Bronchial epithelial cell (primary cell): ENCODE results near the gene GPATCH4. TPM values are rescaled to one million over a fixed set of nuclear protein-coding genes. Genes with fewer than 3 reads are reported as not detected.

Experiments
- DNase-seq: peaks from one replicate; pipeline ENCODE4 v3.0.0-alpha.2; 2010; ENCODE audit warnings: low read depth
- FAIRE-seq: peaks from 2 replicates; lab custom pipeline; 2011; peaks lifted over from hg19 to GRCh38; lab: Jason Lieb, UNC
- H3K27me3 ChIP-seq: 2 replicates; pipeline ENCODE4 v1.5.1; 2011; ENCODE audit warnings: low read length; ENCODE audit not compliant: control insufficient read depth, insufficient read depth
- H3K36me3 ChIP-seq: 2 replicates; pipeline ENCODE4 v1.5.1; 2011; ENCODE audit warnings: low read length; ENCODE audit not compliant: control insufficient read depth, insufficient read depth
- H3K4me3 ChIP-seq: 2 replicates; pipeline ENCODE4 v1.5.1; 2011; ENCODE audit warnings: mild to moderate bottlenecking, low read depth, low read length, control low read depth
- total RNA-seq: library from RNA; depleted of rRNA; stranded (reverse); fragments of >200 nt; gene quantifications from 2 replicates; pipeline ENCODE4 v1.2.1, GENCODE V29; 2014
- TF ChIP-seq, protein P1 (sequence below): IDR thresholded peaks from 2 replicates; pipeline ENCODE4 v1.5.1; 2011; ENCODE audit warnings: mild to moderate bottlenecking, moderate library complexity, low read length, control low read depth, inconsistent platforms; ENCODE audit not compliant: insufficient read depth, severe bottlenecking

Gene GPATCH4
- total RNA-seq, 1 donor from 2014 or later, result 29.2 TPM

DNA sequence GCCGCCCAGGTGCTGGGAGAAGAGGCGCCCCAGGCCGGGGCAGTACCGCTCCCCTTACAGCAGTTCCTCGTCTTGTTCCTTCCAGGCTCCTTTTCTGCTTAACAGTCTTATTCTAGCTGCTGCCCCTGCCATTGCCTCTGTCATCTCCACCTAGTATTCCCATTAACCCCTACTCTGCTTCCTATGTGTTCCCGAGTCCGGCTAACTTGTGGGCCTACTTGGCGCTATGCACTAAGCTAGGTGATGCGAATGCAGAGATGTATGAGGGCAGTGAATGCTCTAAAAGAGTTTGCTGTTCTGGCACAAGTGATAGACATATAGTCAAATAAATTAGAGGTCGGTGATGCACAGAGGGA, 28.6 kb downstream of the GPATCH4 start:
- Histone ChIP-seq H3K4me3 (no peak overlapping the region), H3K27me3 (no peaks in the 10 kb centered on the region), H3K36me3 (no peaks in the 10 kb centered on the region)
- TF ChIP-seq, protein P1, sequence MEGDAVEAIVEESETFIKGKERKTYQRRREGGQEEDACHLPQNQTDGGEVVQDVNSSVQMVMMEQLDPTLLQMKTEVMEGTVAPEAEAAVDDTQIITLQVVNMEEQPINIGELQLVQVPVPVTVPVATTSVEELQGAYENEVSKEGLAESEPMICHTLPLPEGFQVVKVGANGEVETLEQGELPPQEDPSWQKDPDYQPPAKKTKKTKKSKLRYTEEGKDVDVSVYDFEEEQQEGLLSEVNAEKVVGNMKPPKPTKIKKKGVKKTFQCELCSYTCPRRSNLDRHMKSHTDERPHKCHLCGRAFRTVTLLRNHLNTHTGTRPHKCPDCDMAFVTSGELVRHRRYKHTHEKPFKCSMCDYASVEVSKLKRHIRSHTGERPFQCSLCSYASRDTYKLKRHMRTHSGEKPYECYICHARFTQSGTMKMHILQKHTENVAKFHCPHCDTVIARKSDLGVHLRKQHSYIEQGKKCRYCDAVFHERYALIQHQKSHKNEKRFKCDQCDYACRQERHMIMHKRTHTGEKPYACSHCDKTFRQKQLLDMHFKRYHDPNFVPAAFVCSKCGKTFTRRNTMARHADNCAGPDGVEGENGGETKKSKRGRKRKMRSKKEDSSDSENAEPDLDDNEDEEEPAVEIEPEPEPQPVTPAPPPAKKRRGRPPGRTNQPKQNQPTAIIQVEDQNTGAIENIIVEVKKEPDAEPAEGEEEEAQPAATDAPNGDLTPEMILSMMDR, result no peak
- no peak for FAIRE-seq
- DNase-seq, result no peak

DNA sequence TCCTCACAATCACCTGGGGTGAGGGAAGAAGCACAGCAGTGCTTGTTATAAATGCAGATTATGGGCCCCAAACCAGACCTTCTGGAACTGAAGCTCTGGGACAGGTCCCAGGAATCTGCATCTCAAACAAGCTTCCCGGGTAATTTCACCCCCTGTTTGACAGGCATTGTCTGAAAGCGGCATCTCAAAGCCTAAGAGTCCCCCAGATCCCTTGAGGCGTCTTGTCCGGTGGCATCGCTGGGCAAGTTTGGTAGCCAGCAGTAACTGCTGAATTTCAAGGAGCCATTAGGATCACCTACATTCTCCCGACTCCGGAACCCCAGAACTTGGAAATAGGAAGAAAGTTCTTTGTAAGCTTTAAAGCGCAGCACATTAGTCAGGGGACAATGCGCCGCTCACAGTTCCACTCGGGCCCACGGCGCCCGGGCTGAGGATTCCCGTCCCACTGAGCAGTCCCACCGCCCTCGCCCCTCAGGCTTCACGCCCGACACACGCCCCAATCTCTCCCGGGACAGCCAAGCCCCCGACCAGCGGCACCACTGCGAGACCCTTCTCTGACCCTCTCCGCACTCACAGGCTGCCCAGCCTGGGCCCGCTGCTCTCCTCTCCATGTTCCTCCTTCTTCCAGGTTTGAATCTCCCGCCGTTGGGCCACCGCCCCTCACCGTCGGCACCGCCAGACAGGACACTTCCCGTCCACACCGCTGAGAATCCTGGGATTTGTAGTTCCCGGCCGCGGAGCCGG, 29.2 kb downstream of the GPATCH4 start, which contains the start of gene IQGAP3:
Gene IQGAP3, minus strand, starts transcription at position 647 of the 744 bp plus-strand sequence. Its CDS starts 36 bp downstream, at position 611.
- DNase-seq (peak; percentile 72), FAIRE-seq (no peak)
- H3K4me3 ChIP-seq, result peak within 1 kb of the TSS; percentile 54
- TF ChIP-seq, protein P1, result no peak
- no peaks in the 10 kb centered on the region for H3K27me3 ChIP-seq
- no peaks in the 10 kb centered on the region for H3K36me3 ChIP-seq

DNA sequence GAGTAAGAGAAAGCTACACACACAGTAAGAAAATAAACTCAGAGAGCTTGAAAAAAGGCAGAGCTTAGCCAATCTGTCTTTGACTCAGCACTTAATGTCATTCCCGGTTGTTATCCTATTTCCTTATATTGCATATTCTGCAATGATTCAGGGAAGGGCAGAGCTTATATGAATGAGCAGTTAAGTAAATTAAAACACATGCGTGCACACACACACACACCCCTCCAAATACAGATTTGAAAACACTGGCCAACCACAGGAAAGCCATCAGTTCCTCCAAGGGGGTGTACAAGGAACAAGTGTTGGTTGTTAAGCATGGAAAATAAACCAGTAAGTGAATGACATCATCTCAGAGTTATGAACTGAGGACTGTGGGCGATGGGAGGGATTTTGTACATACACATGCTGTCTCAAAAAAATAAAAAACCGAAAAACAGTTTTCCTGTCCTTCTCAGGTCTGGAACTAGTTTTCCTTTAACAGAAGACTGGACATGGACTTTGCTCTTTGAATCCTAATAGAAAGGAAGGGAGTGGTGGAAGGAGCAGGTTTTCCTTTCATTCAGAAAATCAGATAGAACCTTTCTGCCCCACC, 29.9 kb downstream of the GPATCH4 start:
- Histone ChIP-seq H3K4me3 (peak overlapping the region; percentile 54), H3K36me3 (no peaks in the 10 kb centered on the region), H3K27me3 (no peaks in the 10 kb centered on the region)
- TF ChIP-seq, protein P1, result no peak
- FAIRE-seq, result no peak
- DNase-seq, result peak; percentile 93

DNA sequence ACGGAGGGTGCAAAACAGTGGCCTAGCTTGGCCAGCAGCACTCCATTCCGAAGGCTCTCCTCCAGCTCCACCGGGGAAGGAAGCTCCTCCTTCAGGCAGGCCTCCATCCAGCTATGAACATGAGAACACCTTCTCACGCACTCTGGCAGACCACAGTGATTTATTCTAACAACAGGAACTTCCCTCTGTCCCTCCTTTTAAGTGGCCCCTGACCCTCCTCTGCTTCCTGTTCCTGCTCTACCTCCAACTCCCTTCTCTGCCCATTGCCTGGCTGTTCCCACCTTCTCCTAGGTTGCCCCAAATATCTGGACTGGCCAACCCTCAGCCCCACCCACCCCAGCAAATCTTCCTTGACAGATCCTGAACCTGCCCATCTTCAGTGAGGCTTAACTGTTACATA, 34.8 kb downstream of the GPATCH4 start:
- Histone ChIP-seq H3K4me3 (no peak overlapping the region), H3K27me3 (no peaks in the 10 kb centered on the region), H3K36me3 (peaks cover 2% of the 10 kb centered on the region)
- DNase-seq (no peak), FAIRE-seq (no peak)
- TF ChIP-seq, protein P1, result no peak

DNA sequence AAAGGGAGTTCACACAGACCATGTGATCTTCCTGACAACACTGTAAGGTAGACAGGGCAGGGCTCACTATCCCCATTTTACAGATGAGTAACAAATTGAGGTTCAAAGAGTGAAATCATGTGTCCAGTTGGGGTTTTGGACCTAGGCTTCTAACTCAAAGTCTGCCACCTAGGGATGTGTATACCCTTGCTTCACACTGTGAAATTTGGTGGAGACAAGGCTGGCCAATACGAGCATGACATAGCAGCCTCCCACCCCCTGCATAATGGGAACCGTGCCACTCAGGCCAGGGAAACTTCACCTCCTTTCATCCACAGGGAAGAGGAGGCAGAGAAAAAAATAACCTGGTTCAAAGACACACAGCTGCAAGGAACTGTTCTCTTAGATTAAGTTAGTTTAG, 35.8 kb downstream of the GPATCH4 start:
- TF ChIP-seq, protein P1, result no peak
- H3K36me3 ChIP-seq, result peaks cover 2% of the 10 kb centered on the region
- no peak overlapping the region for H3K4me3 ChIP-seq
- no peak for DNase-seq
- H3K27me3 ChIP-seq, result no peaks in the 10 kb centered on the region
- FAIRE-seq, result no peak
